ENCODE results near the gene C2CD2.
A peak's percentile ranks its signal among the peaks of the same experiment; 100 is the strongest.

The C2CD2 gene

GRCh38 chr21:41914358-41914757, 39.5 kb downstream of the C2CD2 start:
- TF ChIP-seq CTCF (IDR thresholded peaks at IDR 0.05) = no peak
- H3K36me3 ChIP-seq = peaks cover 66 to 97% (median 87%) of the 10 kb centered on the region in 3 donors
- DNase-seq = no peak
- H3K27ac ChIP-seq = no peak overlapping the region
- intact Hi-C loops (cut with DNase I; ENCODE audit: low total_unique reads) = no loop called here
- no peak overlapping the region for H3K4me3 ChIP-seq
- no peaks in the 10 kb centered on the region for H3K27me3 ChIP-seq
- H3K4me1 ChIP-seq = no peaks in the 10 kb centered on the region
- no peaks in the 10 kb centered on the region for H3K9me3 ChIP-seq

GRCh38 chr21:41913230-41913629, 40.6 kb downstream of the C2CD2 start:
- peaks cover 70 to 96% (median 85%) of the 10 kb centered on the region in 3 donors for H3K36me3 ChIP-seq
- no peak overlapping the region for H3K27ac ChIP-seq
- H3K4me3 ChIP-seq = no peak overlapping the region
- H3K4me1 ChIP-seq = no peaks in the 10 kb centered on the region
- no peaks in the 10 kb centered on the region for H3K9me3 ChIP-seq
- H3K27me3 ChIP-seq = no peaks in the 10 kb centered on the region
- DNase-seq = no peak
- no peak for TF ChIP-seq CTCF (IDR thresholded peaks at IDR 0.05)
- intact Hi-C loops (cut with DNase I; ENCODE audit: low total_unique reads) = no loop called here

GRCh38 chr21:41908829-41909228, 45.0 kb downstream of the C2CD2 start:
- no peak for TF ChIP-seq CTCF (IDR thresholded peaks at IDR 0.05)
- Histone ChIP-seq H3K4me3 (no peak overlapping the region), H3K36me3 (peaks cover 73 to 96% (median 80%) of the 10 kb centered on the region in 3 donors), H3K4me1 (no peaks in the 10 kb centered on the region), H3K27me3 (no peaks in the 10 kb centered on the region), H3K9me3 (no peaks in the 10 kb centered on the region), H3K27ac (no peak overlapping the region)
- no peak for DNase-seq
- intact Hi-C loops (cut with DNase I; ENCODE audit: low total_unique reads) = no loop called here

GRCh38 chr21:41907496-41908258, 46.1 kb downstream of the C2CD2 start:
- Histone ChIP-seq H3K4me3 (no peak overlapping the region), H3K27me3 (no peaks in the 10 kb centered on the region), H3K27ac (no peak overlapping the region), H3K4me1 (no peaks in the 10 kb centered on the region), H3K36me3 (peaks cover 71 to 96% (median 76%) of the 10 kb centered on the region in 3 donors), H3K9me3 (no peaks in the 10 kb centered on the region)
- DNase-seq = no peak
- no peak for TF ChIP-seq CTCF (IDR thresholded peaks at IDR 0.05)
- intact Hi-C loops (cut with DNase I; ENCODE audit: low total_unique reads) = no loop called here

- no peak overlapping the region for H3K27ac ChIP-seq
- no peaks in the 10 kb centered on the region for H3K4me1 ChIP-seq
- peak in 1 of 2 donors; percentile 23 for DNase-seq
- intact Hi-C loops (cut with DNase I; ENCODE audit: low total_unique reads) = no loop called here
- TF ChIP-seq CTCF (IDR thresholded peaks at IDR 0.05) = no peak
- H3K9me3 ChIP-seq = no peaks in the 10 kb centered on the region
- H3K27me3 ChIP-seq = no peaks in the 10 kb centered on the region
- peaks cover 68 to 99% (median 76%) of the 10 kb centered on the region in 3 donors for H3K36me3 ChIP-seq
- no peak overlapping the region for H3K4me3 ChIP-seq
Observed at GRCh38 chr21:41906770-41907169, 47.0 kb downstream of the C2CD2 start.

Measured in tibial artery (tissue), 4 donors.